Muscle of back (tissue), 11 donors: ENCODE measurements around the gene CNKSR3. TPM values are rescaled to one million over a fixed set of nuclear protein-coding genes. Genes with fewer than 3 reads are reported as not detected.

Source experiments
- DNase-seq, 3 donors: peaks; one replicate each; pipeline versions ENCODE4 v3.0.0 to v3.0.0-alpha.2; 2013
- polyA plus RNA-seq, 10 donors: library from polyadenylated mRNA; unstranded; fragments of 120-200 nt; gene quantifications; one replicate each; pipeline ENCODE4 v1.2.1, GENCODE V29; 2013; ENCODE audit not compliant: insufficient read length in 10 of 10

The CNKSR3 gene
- polyA plus RNA-seq, 10 donors = 13.4 to 20.2 (median 17.3) TPM

- no peak for DNase-seq
Measured at GRCh38 chr6:154481521-154482013, 28.9 kb downstream of the CNKSR3 start.

- DNase-seq = peak in 2 of 3 donors; percentile 71 to 79
Measured at GRCh38 chr6:154479771-154480639, 30.5 kb downstream of the CNKSR3 start.

- DNase-seq = peak in 2 of 3 donors; percentile 79 to 82
Measured at GRCh38 chr6:154479351-154479769, 31.1 kb downstream of the CNKSR3 start.

- peak in 1 of 3 donors; percentile 78 for DNase-seq
Measured at GRCh38 chr6:154478701-154479060, 31.8 kb downstream of the CNKSR3 start.

GRCh38 chr6:154478021-154478700 lies 32.3 kb downstream of the CNKSR3 start:
- DNase-seq = peak in 1 of 3 donors; percentile 65

- no peak for DNase-seq
Measured at GRCh38 chr6:154476494-154476893, 34.0 kb downstream of the CNKSR3 start.

GRCh38 chr6:154474648-154475428 lies 35.6 kb downstream of the CNKSR3 start:
- DNase-seq = no peak

GRCh38 chr6:154473324-154473723 lies 37.2 kb downstream of the CNKSR3 start:
- DNase-seq = no peak

- DNase-seq = no peak
Measured at GRCh38 chr6:154471609-154472362, 38.7 kb downstream of the CNKSR3 start.

- no peak for DNase-seq
Measured at GRCh38 chr6:154469306-154469935, 41.1 kb downstream of the CNKSR3 start.

GRCh38 chr6:154468760-154469159 lies 41.7 kb downstream of the CNKSR3 start:
- no peak for DNase-seq

- DNase-seq = peak in 1 of 3 donors; percentile 37
Measured at GRCh38 chr6:154466971-154467679, 43.4 kb downstream of the CNKSR3 start.

- DNase-seq = no peak
Measured at GRCh38 chr6:154466139-154466538, 44.3 kb downstream of the CNKSR3 start.

- no peak for DNase-seq
Measured at GRCh38 chr6:154463573-154464419, 46.7 kb downstream of the CNKSR3 start.

GRCh38 chr6:154462425-154462824 lies 48.1 kb downstream of the CNKSR3 start:
- DNase-seq = no peak

GRCh38 chr6:154461348-154461747 lies 49.1 kb downstream of the CNKSR3 start:
- DNase-seq = no peak

GRCh38 chr6:154460306-154461071 lies 50.0 kb downstream of the CNKSR3 start:
- no peak for DNase-seq

GRCh38 chr6:154459513-154459912 lies 51.0 kb downstream of the CNKSR3 start:
- DNase-seq = no peak
